ENCODE measurements around the gene SULT6B1. TPM values are rescaled to one million over a fixed set of nuclear protein-coding genes. Genes with fewer than 3 reads are reported as not detected.
A peak's percentile ranks its signal among the peaks of the same experiment; 100 is the strongest.
"Not testable (repeated sequence)": the region's sequence is repeated elsewhere in the genome, so short reads cannot be mapped to it uniquely, and the experiment has no call there.

The SULT6B1 gene
- not detected for polyA plus RNA-seq (ENCODE audit: insufficient read length in 4 of 4)

- DNase-seq (ENCODE audit: low read depth in 4 of 4, low spot score in 3 of 4) = no peak
Measured at GRCh38 chr2:37188570-37188969, at the start of gene SULT6B1. Gene SULT6B1 (minus strand): TSS chr2:37188670. CDS start chr2:37188640, 30 bp downstream.

DNA sequence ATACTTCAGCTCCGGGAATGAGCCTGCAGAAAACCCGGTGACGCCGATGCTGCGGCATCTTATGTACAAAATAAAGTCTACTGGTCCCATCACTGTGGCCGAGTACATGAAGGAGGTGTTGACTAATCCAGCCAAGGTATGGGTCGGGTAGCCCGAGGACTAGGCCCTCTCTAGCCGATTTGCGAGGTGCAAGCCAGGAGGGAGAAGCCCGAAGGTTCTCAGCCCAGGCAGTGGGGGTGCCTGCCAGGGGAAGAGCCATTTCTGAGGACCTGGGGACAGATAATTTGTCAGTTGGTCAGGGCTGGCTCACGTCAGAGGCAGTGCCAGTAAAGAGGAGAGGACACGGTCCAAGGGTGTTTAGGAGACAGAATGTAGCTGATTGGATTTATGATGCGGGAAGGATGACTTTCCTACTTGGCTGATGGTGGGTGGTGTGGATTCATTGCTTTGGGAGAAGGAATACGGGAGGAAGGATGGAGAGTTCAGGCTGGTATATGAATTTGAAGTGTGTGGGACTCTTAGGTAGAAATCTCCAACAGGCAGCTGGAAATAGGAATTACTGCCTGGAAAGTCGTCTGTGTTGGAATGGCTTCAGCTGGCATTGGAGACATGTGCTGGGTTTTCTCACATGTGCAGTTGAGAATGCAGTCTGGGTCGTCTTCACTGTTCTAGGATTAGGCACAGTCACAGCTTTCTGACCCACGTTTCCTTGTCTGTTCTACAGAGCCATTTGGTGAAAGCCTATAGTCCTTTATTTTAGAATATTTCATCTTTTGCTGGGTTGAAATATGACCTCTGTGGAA, 43.9 kb upstream of the SULT6B1 start:
- peak in 2 of 4 donors; percentile 5 to 25 for DNase-seq (ENCODE audit: low read depth in 4 of 4, low spot score in 3 of 4)

DNA sequence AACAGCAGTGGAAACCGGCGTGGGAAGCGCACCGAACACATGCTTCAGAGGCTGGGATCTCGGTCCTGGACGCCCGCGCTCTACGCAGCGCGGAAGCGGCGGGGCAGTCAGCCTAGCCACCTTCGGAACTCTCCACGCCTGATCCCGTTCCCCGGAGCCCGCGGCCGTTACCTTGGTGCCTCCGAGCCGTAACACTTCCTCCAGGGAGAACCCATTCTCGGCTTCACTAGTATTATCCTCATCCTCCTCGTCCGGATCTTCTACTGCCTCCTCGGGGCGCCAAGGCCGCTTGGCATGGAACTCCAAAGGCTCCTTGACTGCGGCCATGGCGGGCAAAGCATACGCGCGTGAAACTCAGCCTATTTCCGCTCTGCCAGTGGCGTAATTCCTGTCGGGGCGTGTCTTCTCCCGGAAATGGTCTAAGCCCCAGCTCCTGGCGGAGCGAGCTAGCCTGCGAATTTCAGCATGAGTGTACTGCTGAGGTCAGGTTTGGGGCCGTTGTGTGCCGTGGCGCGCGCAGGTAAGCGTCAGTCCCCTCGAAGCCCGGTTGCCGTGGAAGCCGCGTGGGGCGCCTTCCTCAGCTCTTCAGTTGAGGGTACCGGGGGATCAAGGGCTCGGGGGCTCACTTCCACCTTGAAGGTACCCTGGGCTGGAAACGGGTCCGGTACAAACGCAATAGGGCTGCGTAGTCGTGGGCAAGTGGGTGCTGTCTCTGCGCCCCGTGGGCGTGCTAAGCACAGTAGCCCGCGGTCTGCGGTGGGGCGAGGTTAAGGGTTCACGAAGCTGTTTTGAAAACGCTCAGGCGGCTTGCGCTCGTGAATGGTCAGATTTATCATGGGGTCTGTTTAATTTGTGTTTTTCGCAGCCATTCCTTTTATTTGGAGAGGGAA, 43.0 kb upstream of the SULT6B1 start, which contains the start of the genes CEBPZ and NDUFAF7:
CEBPZ (minus strand) TSS at position 356 of the 890 bp plus-strand sequence; CDS start at position 327, 29 bp downstream.
NDUFAF7 (plus strand) TSS at position 418 of the 890 bp plus-strand sequence; CDS start at position 466, 48 bp downstream.
- peak; percentile 79 to 88 (median 86) for DNase-seq (ENCODE audit: low read depth in 4 of 4, low spot score in 3 of 4)

- DNase-seq (ENCODE audit: low read depth in 4 of 4, low spot score in 3 of 4) = no peak
Measured at GRCh38 chr2:37230581-37230980, 42.1 kb upstream of the SULT6B1 start.

GRCh38 chr2:37228788-37229187, 40.3 kb upstream of the SULT6B1 start:
- DNase-seq (ENCODE audit: low read depth in 4 of 4, low spot score in 3 of 4) = no peak

- DNase-seq (ENCODE audit: low read depth in 4 of 4, low spot score in 3 of 4) = no peak
Measured at GRCh38 chr2:37226863-37227262, 38.4 kb upstream of the SULT6B1 start.

GRCh38 chr2:37225129-37225528, 36.7 kb upstream of the SULT6B1 start:
- DNase-seq (ENCODE audit: low read depth in 4 of 4, low spot score in 3 of 4) = not testable (repeated sequence)

GRCh38 chr2:37224063-37224462, 35.6 kb upstream of the SULT6B1 start:
- no peak for DNase-seq (ENCODE audit: low read depth in 4 of 4, low spot score in 3 of 4)

DNA sequence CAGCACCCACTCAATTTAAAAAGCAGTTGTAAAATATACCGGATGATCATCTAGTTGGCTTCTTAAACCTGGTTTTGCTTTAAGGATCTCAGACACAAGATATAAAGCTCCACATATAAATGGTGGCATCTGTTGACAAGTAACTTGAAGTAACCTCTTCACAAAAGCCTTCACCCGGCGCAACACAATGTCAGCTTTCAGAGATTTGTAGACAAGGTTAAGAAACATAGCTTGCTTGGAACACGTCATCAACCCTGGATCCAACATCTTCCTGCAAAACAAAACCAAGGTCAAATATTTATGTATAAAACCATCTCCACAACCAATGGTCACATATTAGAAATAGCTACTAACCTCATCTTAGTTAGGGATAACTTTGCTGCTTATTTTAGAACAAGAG, 34.7 kb upstream of the SULT6B1 start:
- no peak for DNase-seq (ENCODE audit: low read depth in 4 of 4, low spot score in 3 of 4)

- DNase-seq (ENCODE audit: low read depth in 4 of 4, low spot score in 3 of 4) = no peak
Measured at GRCh38 chr2:37219046-37219445, 30.6 kb upstream of the SULT6B1 start.

GRCh38 chr2:37215250-37215649, 26.8 kb upstream of the SULT6B1 start:
- no peak for DNase-seq (ENCODE audit: low read depth in 4 of 4, low spot score in 3 of 4)

DNA sequence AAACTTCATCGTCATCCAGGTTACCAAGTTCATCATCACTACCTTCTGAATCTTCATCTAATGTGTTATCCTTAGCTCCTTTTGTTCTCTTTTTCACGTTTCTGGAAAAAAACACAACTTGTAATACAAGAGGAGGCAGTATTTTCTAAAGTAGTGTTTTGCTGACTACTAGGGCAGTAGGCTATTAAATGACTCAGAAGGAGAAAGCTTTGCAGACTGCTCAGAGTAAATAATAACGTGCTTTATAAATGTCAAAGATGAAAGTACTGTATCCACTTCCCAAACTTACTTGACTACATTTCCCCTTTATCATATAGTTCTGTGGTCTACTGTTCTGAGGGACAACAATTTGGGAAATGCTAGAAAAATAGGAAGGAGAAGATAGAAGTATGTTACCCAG, 23.5 kb upstream of the SULT6B1 start:
- no peak for DNase-seq (ENCODE audit: low read depth in 4 of 4, low spot score in 3 of 4)

GRCh38 chr2:37211212-37211611, 22.7 kb upstream of the SULT6B1 start:
- no peak for DNase-seq (ENCODE audit: low read depth in 4 of 4, low spot score in 3 of 4)

DNA sequence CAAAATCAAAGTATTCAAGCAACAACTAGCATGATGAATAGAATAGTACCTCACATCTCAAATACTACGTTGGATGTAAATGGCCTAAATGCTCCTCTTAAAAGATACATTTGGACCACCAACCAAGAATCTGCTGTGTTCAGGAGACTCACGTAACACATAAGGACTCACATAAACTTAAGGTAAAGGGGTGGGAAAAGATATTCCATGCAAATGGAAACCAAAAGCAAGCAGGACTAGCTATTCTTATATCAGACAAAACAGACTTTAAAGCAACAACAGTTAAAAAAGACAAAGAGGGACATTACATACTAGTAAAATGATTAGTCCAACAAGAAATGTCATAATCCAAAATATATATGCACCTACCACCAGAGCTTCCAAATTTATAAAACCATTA, 18.3 kb upstream of the SULT6B1 start:
- not testable (repeated sequence) for DNase-seq (ENCODE audit: low read depth in 4 of 4, low spot score in 3 of 4)

DNA sequence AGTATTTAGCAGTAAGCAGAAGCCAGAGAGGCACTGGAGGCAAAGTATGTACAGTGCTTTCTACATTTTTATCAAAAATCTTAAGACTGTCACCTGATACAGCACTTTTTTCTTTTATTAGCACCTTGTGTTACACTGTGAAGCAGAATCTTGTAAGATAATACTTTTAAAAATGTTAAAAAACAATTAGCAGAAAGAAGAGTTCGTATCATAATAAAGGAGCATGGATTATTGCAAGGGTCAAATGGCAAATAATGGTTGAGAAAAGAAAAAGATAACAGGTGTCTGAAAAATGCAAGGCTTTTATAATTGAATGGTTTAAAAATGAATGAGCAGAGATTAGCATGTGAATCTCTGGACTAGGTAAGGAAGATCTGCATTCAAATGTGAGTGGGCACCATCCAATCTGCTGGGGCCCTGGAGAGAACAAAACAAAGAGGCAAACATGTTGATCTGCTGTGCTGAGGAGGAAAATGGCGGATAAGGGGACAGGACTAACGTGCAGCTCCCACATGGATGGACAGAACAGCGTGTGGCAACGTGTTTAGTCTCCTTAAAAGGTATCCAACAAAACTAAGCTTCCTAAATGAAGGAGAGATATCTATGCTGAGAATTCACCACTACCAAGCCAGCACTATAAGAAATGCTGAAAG, 17.3 kb upstream of the SULT6B1 start:
- no peak for DNase-seq (ENCODE audit: low read depth in 4 of 4, low spot score in 3 of 4)

DNA sequence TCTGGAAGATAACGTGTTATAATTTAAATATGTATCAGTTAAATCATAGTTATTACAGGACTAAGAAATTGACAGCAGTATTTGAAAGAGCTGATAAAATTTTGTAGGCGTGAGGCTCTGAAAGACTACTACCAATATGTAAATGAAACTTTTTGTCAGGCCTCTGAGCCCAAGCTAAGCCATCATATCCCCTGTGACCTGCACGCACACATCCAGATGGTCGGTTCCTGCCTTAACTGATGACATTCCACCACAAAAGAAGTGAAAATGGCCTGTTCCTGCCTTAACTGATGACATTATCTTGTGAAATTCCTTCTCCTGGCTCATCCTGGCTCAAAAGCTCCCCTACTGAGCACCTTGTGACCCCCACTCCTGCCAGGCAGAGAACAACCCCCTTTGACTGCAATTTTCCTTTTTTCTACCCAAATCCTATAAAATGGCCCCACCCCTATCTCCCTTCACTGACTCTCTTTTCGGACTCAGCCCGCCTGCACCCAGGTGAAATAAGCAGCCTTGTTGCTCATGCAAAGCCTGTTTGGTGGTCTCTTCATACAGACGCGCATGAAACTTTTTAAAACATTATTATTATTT, 16.7 kb upstream of the SULT6B1 start:
- DNase-seq (ENCODE audit: low read depth in 4 of 4, low spot score in 3 of 4) = not testable (repeated sequence)

- DNase-seq (ENCODE audit: low read depth in 4 of 4, low spot score in 3 of 4) = no peak
Measured at GRCh38 chr2:37203708-37204107, 15.2 kb upstream of the SULT6B1 start.

DNA sequence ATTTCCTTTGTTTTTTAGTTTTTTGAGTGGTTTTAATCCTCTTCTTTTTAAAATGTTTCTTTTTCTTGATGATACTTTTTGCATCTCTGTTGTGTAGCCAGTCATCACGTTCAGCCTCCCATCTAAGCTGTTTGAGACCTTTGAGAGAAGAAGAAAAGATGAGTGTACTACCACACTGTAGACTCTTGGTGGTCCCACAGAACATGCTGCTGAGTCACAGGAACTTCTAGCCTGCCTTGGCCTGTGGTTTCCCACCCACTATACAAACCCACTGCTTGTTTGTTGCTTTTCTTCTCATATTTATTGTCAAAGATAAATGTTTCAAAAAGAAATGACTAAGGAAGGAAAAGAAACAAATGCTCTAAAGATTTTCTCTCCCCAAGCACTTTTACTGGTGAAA, 13.3 kb upstream of the SULT6B1 start:
- DNase-seq (ENCODE audit: low read depth in 4 of 4, low spot score in 3 of 4) = no peak

DNA sequence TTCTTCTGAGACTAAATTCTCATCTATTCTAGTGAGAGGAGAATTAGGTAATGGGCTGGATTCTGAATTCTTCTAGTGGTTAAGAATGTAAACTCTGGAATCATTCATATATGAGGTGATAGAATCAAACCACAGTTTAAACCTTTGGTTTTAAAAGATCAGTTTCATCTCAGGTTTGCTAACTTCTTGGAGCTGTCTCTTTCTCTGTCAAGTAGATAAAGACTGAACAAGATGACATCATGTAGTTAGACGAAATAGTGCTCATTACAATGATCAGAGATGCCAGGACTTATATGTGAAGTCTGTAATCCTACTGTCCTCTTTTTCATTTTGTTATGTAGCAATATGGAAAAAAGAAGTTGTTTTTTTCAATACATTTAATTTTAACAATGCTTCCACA, 12.7 kb upstream of the SULT6B1 start:
- no peak for DNase-seq (ENCODE audit: low read depth in 4 of 4, low spot score in 3 of 4)

GRCh38 chr2:37198681-37199065, 10.2 kb upstream of the SULT6B1 start:
- DNase-seq (ENCODE audit: low read depth in 4 of 4, low spot score in 3 of 4) = no peak
